HEK293T (cell line): ENCODE measurements around the gene ISCU.

Experiments
- ARNT ChIP-seq: fragments of 450-650 bp; IDR thresholded peaks from 2 replicates; pipeline ENCODE4 v1.6.1; 2017; ENCODE audit warnings: mild to moderate bottlenecking
- BHLHE40 ChIP-seq: fragments of 450-650 bp; IDR thresholded peaks from 2 replicates; pipeline ENCODE4 v1.6.1; 2016; ENCODE audit warnings: mild to moderate bottlenecking, moderate library complexity, borderline replicate concordance
- ELF4 ChIP-seq: fragments of 450-650 bp; IDR thresholded peaks from 2 replicates; pipeline ENCODE4 v1.6.1; 2017; ENCODE audit warnings: antibody characterized with exemption
- FOXM1 ChIP-seq: fragments of 450-650 bp; IDR thresholded peaks from 2 replicates; pipeline ENCODE4 v1.6.1; 2017; ENCODE audit warnings: mild to moderate bottlenecking, borderline replicate concordance
- HDGF ChIP-seq: fragments of 450-650 bp; IDR thresholded peaks from 2 replicates; pipeline ENCODE4 v1.6.1; 2017; ENCODE audit warnings: antibody characterized with exemption, borderline replicate concordance
- L3MBTL2 ChIP-seq: fragments of 450-650 bp; conservative IDR thresholded peaks from 2 replicates; pipeline ENCODE4 v1.6.1; 2016; ENCODE audit warnings: mild to moderate bottlenecking
- LEF1 ChIP-seq: fragments of 450-650 bp; IDR thresholded peaks from 2 replicates; pipeline ENCODE4 v1.6.1; 2017; ENCODE audit warnings: mild to moderate bottlenecking, borderline replicate concordance
- SP1 ChIP-seq: fragments of 450-650 bp; IDR thresholded peaks from 2 replicates; pipeline ENCODE4 v1.6.1; 2017
- SUZ12 ChIP-seq: fragments of 450-650 bp; IDR thresholded peaks from 2 replicates; pipeline ENCODE4 v1.6.1; 2016; ENCODE audit warnings: mild to moderate bottlenecking
- TARDBP ChIP-seq: fragments of 450-650 bp; IDR thresholded peaks from 2 replicates; pipeline ENCODE4 v1.6.1; 2016
- ZNF384 ChIP-seq: fragments of 450-650 bp; IDR thresholded peaks from 2 replicates; pipeline ENCODE4 v1.6.1; 2016
- TF ChIP-seq, protein P1 (sequence below): fragments of 450-650 bp; IDR thresholded peaks from 2 replicates; pipeline ENCODE4 v1.6.1; 2016

DNA sequence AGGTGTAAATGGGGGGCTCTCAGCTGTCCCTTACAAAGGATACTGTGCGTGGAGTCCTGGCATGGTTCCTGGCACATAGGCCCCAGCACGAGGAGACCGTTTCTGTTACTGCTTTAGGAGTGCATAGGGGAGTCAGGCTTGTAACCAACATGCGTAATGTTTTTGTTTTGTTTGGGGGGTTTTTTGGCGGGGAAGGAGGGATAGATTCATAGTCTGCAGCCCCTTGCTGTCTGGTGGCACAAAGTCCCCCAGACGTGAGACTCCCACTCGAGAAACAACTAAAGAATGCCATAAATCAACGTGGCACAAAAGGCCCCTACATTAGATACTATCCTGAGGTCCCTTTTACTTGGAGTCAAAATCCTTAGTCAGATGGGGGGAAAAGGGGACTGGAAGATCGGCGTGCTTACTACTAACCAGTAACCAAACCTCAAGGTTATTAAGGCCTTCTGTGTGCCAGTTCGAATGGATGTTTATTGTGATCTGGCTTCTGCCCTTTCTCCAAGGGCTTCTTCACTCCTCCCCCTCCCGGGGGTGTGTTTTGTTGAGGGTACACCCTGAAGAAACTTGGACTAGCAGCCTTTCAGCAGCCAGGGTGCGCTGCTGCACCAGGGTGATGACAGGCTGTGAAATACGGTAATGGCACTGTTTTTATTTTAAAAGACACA is 874 bp downstream of the ISCU start:
- TF ChIP-seq HDGF (no peak), TARDBP (no peak), FOXM1 (no peak), SP1 (no peak), ARNT (no peak), BHLHE40 (no peak), SUZ12 (no peak), ZNF384 (no peak), L3MBTL2 (no peak), ELF4 (no peak), LEF1 (no peak)
- TF ChIP-seq, protein P1, sequence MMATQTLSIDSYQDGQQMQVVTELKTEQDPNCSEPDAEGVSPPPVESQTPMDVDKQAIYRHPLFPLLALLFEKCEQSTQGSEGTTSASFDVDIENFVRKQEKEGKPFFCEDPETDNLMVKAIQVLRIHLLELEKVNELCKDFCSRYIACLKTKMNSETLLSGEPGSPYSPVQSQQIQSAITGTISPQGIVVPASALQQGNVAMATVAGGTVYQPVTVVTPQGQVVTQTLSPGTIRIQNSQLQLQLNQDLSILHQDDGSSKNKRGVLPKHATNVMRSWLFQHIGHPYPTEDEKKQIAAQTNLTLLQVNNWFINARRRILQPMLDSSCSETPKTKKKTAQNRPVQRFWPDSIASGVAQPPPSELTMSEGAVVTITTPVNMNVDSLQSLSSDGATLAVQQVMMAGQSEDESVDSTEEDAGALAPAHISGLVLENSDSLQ = peak; percentile 80
